Keratinocyte (primary cell): ENCODE measurements around the gene LARGE1. TPM values are rescaled to one million over a fixed set of nuclear protein-coding genes. Genes with fewer than 3 reads are reported as not detected.

Source experiments
- DNase-seq: peaks from one replicate; pipeline ENCODE4 v3.0.0-alpha.2; 2011; ENCODE audit warnings: low read depth, missing footprints, low spot score
- FAIRE-seq: peaks from 2 replicates; lab custom pipeline; 2011; peaks lifted over from hg19 to GRCh38; lab: Jason Lieb, UNC
- H2AFZ ChIP-seq: 2 replicates; pipeline ENCODE4 v1.6.0; 2012; ENCODE audit warnings: low read length, control low read depth, inconsistent platforms; ENCODE audit not compliant: control insufficient read depth
- H3K27ac ChIP-seq: 2 replicates; pipeline ENCODE4 v1.5.1; 2011; ENCODE audit warnings: low read length; ENCODE audit not compliant: control insufficient read depth, insufficient read depth
- H3K27me3 ChIP-seq: 3 replicates; pipeline ENCODE4 v1.6.0; 2011; ENCODE audit warnings: low read length; ENCODE audit not compliant: control insufficient read depth, insufficient read depth; ENCODE audit errors: extremely low read depth
- H3K36me3 ChIP-seq, 2 experiments: 2 replicates in 1 of 2; 3 replicates in 1 of 2; pipeline ENCODE4 v1.5.1; 2011; ENCODE audit warnings: low read length in 2 of 2, mild to moderate bottlenecking in 1 of 2; ENCODE audit not compliant: control insufficient read depth in 2 of 2, insufficient read depth in 2 of 2; ENCODE audit errors: extremely low read depth in 1 of 2
- H3K4me1 ChIP-seq: 3 replicates; pipeline ENCODE4 v1.5.1; 2011; ENCODE audit warnings: low read length; ENCODE audit not compliant: control insufficient read depth, insufficient read depth; ENCODE audit errors: extremely low read depth
- H3K4me2 ChIP-seq: 3 replicates; pipeline ENCODE4 v1.6.0; 2011; ENCODE audit warnings: low read depth, low read length; ENCODE audit not compliant: control insufficient read depth, insufficient read depth; ENCODE audit errors: extremely low read depth
- H3K4me3 ChIP-seq, 3 experiments: fragments of 200-600 bp in 1 of 3; sonication (generic) in 1 of 3; 2 replicates in 2 of 3; 3 replicates in 1 of 3; pipeline ENCODE4 v1.5.1; 2011 to 2016; ENCODE audit warnings: low read length in 3 of 3, mild to moderate bottlenecking in 3 of 3, control low read depth in 2 of 3, inconsistent platforms in 1 of 3, low read depth in 1 of 3, mixed read lengths in 1 of 3, mixed run types in 1 of 3, moderate library complexity in 1 of 3; ENCODE audit not compliant: control insufficient read depth in 2 of 3, insufficient read depth in 2 of 3; ENCODE audit errors: extremely low read depth in 1 of 3
- H3K79me2 ChIP-seq: 2 replicates; pipeline ENCODE4 v1.6.0; 2012; ENCODE audit warnings: low read length; ENCODE audit not compliant: control insufficient read depth, insufficient read depth
- H3K9ac ChIP-seq: 3 replicates; pipeline ENCODE4 v1.6.0; 2011; ENCODE audit warnings: low read length; ENCODE audit not compliant: control insufficient read depth, insufficient read depth; ENCODE audit errors: extremely low read depth
- H3K9me1 ChIP-seq: 3 replicates; pipeline ENCODE4 v1.6.0; 2011; ENCODE audit warnings: low read length; ENCODE audit not compliant: control insufficient read depth, insufficient read depth; ENCODE audit errors: extremely low read depth
- H3K9me3 ChIP-seq: 2 replicates; pipeline ENCODE4 v1.5.1; 2012; ENCODE audit warnings: low read depth, low read length; ENCODE audit not compliant: control insufficient read depth
- H4K20me1 ChIP-seq: 3 replicates; pipeline ENCODE4 v1.6.0; 2011; ENCODE audit warnings: low read length; ENCODE audit not compliant: control insufficient read depth, insufficient read depth; ENCODE audit errors: extremely low read depth
- CTCF ChIP-seq, 3 experiments: IDR thresholded peaks in 1 of 3; conservative IDR thresholded peaks in 1 of 3; optimal IDR thresholded peaks in 1 of 3; 2 replicates in 2 of 3; 3 replicates in 1 of 3; pipeline versions ENCODE3 to v1.5.1; 2011; ENCODE audit warnings: low read length in 3 of 3, mild to moderate bottlenecking in 3 of 3, moderate library complexity in 2 of 3, control low read depth in 1 of 3, inconsistent platforms in 1 of 3; ENCODE audit not compliant: insufficient read depth in 2 of 3; ENCODE audit errors: extremely low read depth in 1 of 3
- EZH2 ChIP-seq: IDR thresholded peaks from one replicate; pipeline ENCODE4 v1.6.1; 2012; ENCODE audit warnings: inconsistent platforms, mild to moderate bottlenecking, low read length, moderate library complexity
- dilution Hi-C: fragments of 300-500 bp; cut with MboI; formaldehyde crosslinking; loops from one replicate; pipeline ENCODE4 v1.7.0; 2020; ENCODE audit warnings: low sequenced_read_pairs; ENCODE audit not compliant: extremely low pct_ligation_motif_present
- polyA plus RNA-seq, 5 experiments: library from polyadenylated mRNA; depleted of rRNA in 3 of 5; stranded (reverse) in 3 of 5; stranded (forward) in 1 of 5; unstranded in 1 of 5; fragments of >200 nt; gene quantifications; 1 replicate in 1 of 5; 2 replicates in 3 of 5; 3 replicates in 1 of 5; pipeline versions ENCODE4 v1.2.1 to v1.2.3, GENCODE V29; 2011 to 2012; ENCODE audit warnings: missing spikeins in 2 of 5, low read depth in 1 of 5, low replicate concordance in 1 of 5

Gene LARGE1
- polyA plus RNA-seq, 1 donor (not counting 4 experiments of a cell fraction or from before 2014, with no cell fraction given), result 4.5 TPM

GRCh38 chr22:33354928-33355327 lies 565.3 kb downstream of the LARGE1 start:
- no peak overlapping the region for H3K27ac ChIP-seq
- H3K4me3 ChIP-seq, result no peak overlapping the region
- no peak overlapping the region for H3K9ac ChIP-seq
- TF ChIP-seq EZH2 (no peak), CTCF (optimal IDR thresholded peaks at IDR 0.05 in 1 of 3, IDR thresholded peaks at IDR 0.05 in 1 of 3, conservative IDR thresholded peaks at IDR 0.05 in 1 of 3; ENCODE audit: extremely low read depth in 1 of 3, insufficient read depth in 2 of 3, low read length in 3 of 3) (no peak)
- H3K27me3 ChIP-seq, result no peaks in the 10 kb centered on the region
- H3K36me3 ChIP-seq, result no peaks in the 10 kb centered on the region
- no peaks in the 10 kb centered on the region for H4K20me1 ChIP-seq
- no peak overlapping the region for H2AFZ ChIP-seq
- FAIRE-seq, result no peak
- no peak overlapping the region for H3K4me2 ChIP-seq
- H3K4me1 ChIP-seq, result peaks cover 8% of the 10 kb centered on the region
- H3K9me3 ChIP-seq, result no peaks in the 10 kb centered on the region
- dilution Hi-C loops, result no loop called here
- H3K79me2 ChIP-seq, result no peaks in the 10 kb centered on the region
- H3K9me1 ChIP-seq, result no peaks in the 10 kb centered on the region
- no peak for DNase-seq

- Histone ChIP-seq H3K9ac (no peak overlapping the region), H3K79me2 (no peaks in the 10 kb centered on the region), H3K9me1 (no peaks in the 10 kb centered on the region), H3K27me3 (no peaks in the 10 kb centered on the region), H3K4me3 (no peak overlapping the region), H3K4me1 (peaks cover 8% of the 10 kb centered on the region), H2AFZ (no peak overlapping the region), H4K20me1 (no peaks in the 10 kb centered on the region), H3K9me3 (no peaks in the 10 kb centered on the region), H3K27ac (no peak overlapping the region), H3K36me3 (no peaks in the 10 kb centered on the region), H3K4me2 (no peak overlapping the region)
- dilution Hi-C loops, result no loop called here
- FAIRE-seq (no peak), DNase-seq (no peak)
- TF ChIP-seq EZH2 (no peak), CTCF (optimal IDR thresholded peaks at IDR 0.05 in 1 of 3, IDR thresholded peaks at IDR 0.05 in 1 of 3, conservative IDR thresholded peaks at IDR 0.05 in 1 of 3; ENCODE audit: extremely low read depth in 1 of 3, insufficient read depth in 2 of 3, low read length in 3 of 3) (no peak)
Measured at GRCh38 chr22:33353502-33353901, 566.8 kb downstream of the LARGE1 start.
